H9 (cell line): ENCODE measurements around the gene ATAD3C. TPM values are rescaled to one million over a fixed set of nuclear protein-coding genes. Genes with fewer than 3 reads are reported as not detected.

Experiments
- DNase-seq: peaks from one replicate; pipeline ENCODE4 v3.0.0-alpha.2; 2017
- H2AFZ ChIP-seq: one replicate; pipeline ENCODE4 v1.6.1; 2013; ENCODE audit warnings: mild to moderate bottlenecking, low read length, control low read depth, moderate library complexity
- H2AK5ac ChIP-seq: 2 replicates; pipeline ENCODE4 v1.6.1; 2013; ENCODE audit warnings: low read length, control low read depth, mixed read lengths; ENCODE audit not compliant: insufficient read length
- H2BK120ac ChIP-seq: one replicate; pipeline ENCODE4 v1.6.1; 2013; ENCODE audit warnings: low read depth, mild to moderate bottlenecking, low read length, control low read depth, inconsistent platforms; ENCODE audit not compliant: poor library complexity, severe bottlenecking
- H2BK12ac ChIP-seq: 2 replicates; pipeline ENCODE4 v1.6.1; 2013; ENCODE audit warnings: low read length, control low read depth, mixed read lengths, low read depth; ENCODE audit not compliant: insufficient read length
- H2BK15ac ChIP-seq: 2 replicates; pipeline ENCODE4 v1.6.1; 2013; ENCODE audit warnings: low read depth, low read length, control low read depth
- H2BK20ac ChIP-seq: one replicate; pipeline ENCODE4 v1.6.1; 2013; ENCODE audit warnings: low read depth, mild to moderate bottlenecking, low read length, control low read depth, inconsistent platforms; ENCODE audit not compliant: poor library complexity, severe bottlenecking
- H2BK5ac ChIP-seq: 2 replicates; pipeline ENCODE4 v1.6.1; 2013; ENCODE audit warnings: low read length, control low read depth, mixed read lengths; ENCODE audit not compliant: insufficient read length
- H3K14ac ChIP-seq: 2 replicates; pipeline ENCODE4 v1.6.1; 2013; ENCODE audit warnings: low read length, control low read depth; ENCODE audit not compliant: insufficient read depth
- H3K18ac ChIP-seq: 2 replicates; pipeline ENCODE4 v1.6.1; 2013; ENCODE audit warnings: low read depth, mild to moderate bottlenecking, mixed read lengths, low read length, control low read depth; ENCODE audit not compliant: insufficient read length
- H3K23ac ChIP-seq: 2 replicates; pipeline ENCODE4 v1.6.1; 2013; ENCODE audit warnings: low read length, control low read depth, mixed read lengths, low read depth; ENCODE audit not compliant: insufficient read length
- H3K23me2 ChIP-seq: 2 replicates; pipeline ENCODE4 v1.6.1; 2013; ENCODE audit warnings: low read depth, mild to moderate bottlenecking, mixed read lengths, low read length, control low read depth; ENCODE audit not compliant: insufficient read length, poor library complexity, severe bottlenecking
- H3K27ac ChIP-seq: 2 replicates; pipeline ENCODE4 v1.5.1; 2013; ENCODE audit warnings: low read length, control low read depth, mixed read lengths, low read depth; ENCODE audit not compliant: insufficient read length
- H3K27me3 ChIP-seq: 2 replicates; pipeline ENCODE4 v1.6.1; 2013; ENCODE audit warnings: low read length, control low read depth, inconsistent platforms; ENCODE audit not compliant: insufficient read depth
- H3K4ac ChIP-seq: 2 replicates; pipeline ENCODE4 v1.6.1; 2013; ENCODE audit warnings: low read depth, mild to moderate bottlenecking, control low read depth, inconsistent platforms, low read length, moderate library complexity
- H3K4me1 ChIP-seq: 2 replicates; pipeline ENCODE4 v1.6.1; 2013; ENCODE audit warnings: low read length, control low read depth, inconsistent platforms; ENCODE audit not compliant: insufficient read depth
- H3K4me2 ChIP-seq: 2 replicates; pipeline ENCODE4 v1.6.1; 2013; ENCODE audit warnings: low read length, control low read depth, mixed read lengths; ENCODE audit not compliant: insufficient read length, insufficient read depth
- H3K56ac ChIP-seq: 2 replicates; pipeline ENCODE4 v1.6.1; 2013; ENCODE audit warnings: low read depth, mild to moderate bottlenecking, mixed read lengths, low read length, control low read depth; ENCODE audit not compliant: insufficient read length
- H3K79me1 ChIP-seq: 2 replicates; pipeline ENCODE4 v1.6.1; 2013; ENCODE audit warnings: low read depth, mild to moderate bottlenecking, moderate library complexity, low read length, control low read depth, inconsistent platforms; ENCODE audit not compliant: insufficient read depth, poor library complexity, severe bottlenecking
- H3K79me2 ChIP-seq: 2 replicates; pipeline ENCODE4 v1.6.1; 2013; ENCODE audit warnings: low read length, control low read depth, inconsistent platforms; ENCODE audit not compliant: insufficient read depth
- H3K9ac ChIP-seq: 2 replicates; pipeline ENCODE4 v1.6.1; 2013; ENCODE audit warnings: low read length, control low read depth, mixed read lengths; ENCODE audit not compliant: insufficient read length; ENCODE audit errors: extremely low read depth
- H3K9me3 ChIP-seq: one replicate; pipeline ENCODE4 v1.6.1; 2013; ENCODE audit warnings: low read depth, low read length, inconsistent platforms; ENCODE audit not compliant: control insufficient read depth
- H3T11ph ChIP-seq: one replicate; pipeline ENCODE4 v1.6.1; 2013; ENCODE audit warnings: mild to moderate bottlenecking, low read length, control low read depth, inconsistent platforms
- H4K20me1 ChIP-seq: one replicate; pipeline ENCODE4 v1.6.1; 2013; ENCODE audit not compliant: control insufficient read depth, insufficient read length, insufficient read depth
- H4K5ac ChIP-seq: 2 replicates; pipeline ENCODE4 v1.6.1; 2013; ENCODE audit warnings: low read depth, mild to moderate bottlenecking, mixed read lengths, low read length, control low read depth; ENCODE audit not compliant: insufficient read length
- H4K8ac ChIP-seq: replicated peaks from 2 replicates; pipeline ENCODE4 v1.6.1; 2013; ENCODE audit warnings: low read length, control low read depth, mixed read lengths, low read depth; ENCODE audit not compliant: insufficient read length
- H4K91ac ChIP-seq: 2 replicates; pipeline ENCODE4 v1.6.1; 2013; ENCODE audit warnings: low read depth, mild to moderate bottlenecking, moderate library complexity, mixed read lengths, low read length, control low read depth; ENCODE audit not compliant: insufficient read length
- H3K27ac Mint-ChIP-seq, 3 experiments: 2 replicates in 2 of 3; 3 replicates in 1 of 3; pipeline ENCODE4 v1.8.0; 2020 to 2021; ENCODE audit warnings: mixed read lengths in 3 of 3, mild to moderate bottlenecking in 1 of 3, moderate library complexity in 1 of 3
- H3K27me3 Mint-ChIP-seq: 2 replicates; pipeline ENCODE4 v1.8.0; 2021; ENCODE audit warnings: low read depth, mild to moderate bottlenecking, moderate library complexity, mixed read lengths
- H3K36me3 Mint-ChIP-seq, 3 experiments: 2 replicates in 2 of 3; 3 replicates in 1 of 3; pipeline ENCODE4 v1.8.0; 2020 to 2021; ENCODE audit warnings: low read depth in 3 of 3, mixed read lengths in 3 of 3; ENCODE audit not compliant: insufficient read depth in 1 of 3
- H3K4me1 Mint-ChIP-seq, 2 experiments: 2 replicates each; pipeline ENCODE4 v1.8.0; 2020; ENCODE audit warnings: mixed read lengths in 2 of 2
- H3K4me3 Mint-ChIP-seq, 2 experiments: 2 replicates in 1 of 2; 3 replicates in 1 of 2; pipeline ENCODE4 v1.8.0; 2020 to 2021; ENCODE audit warnings: mild to moderate bottlenecking in 2 of 2, mixed read lengths in 2 of 2, moderate library complexity in 1 of 2
- H3K9me3 Mint-ChIP-seq, 2 experiments: 2 replicates in 1 of 2; 3 replicates in 1 of 2; pipeline ENCODE4 v1.8.0; 2020; ENCODE audit warnings: mild to moderate bottlenecking in 2 of 2, mixed read lengths in 2 of 2, moderate library complexity in 1 of 2
- CTCF ChIP-seq: fragments of 200-600 bp; sonication (generic); conservative IDR thresholded peaks from 3 replicates; pipeline ENCODE4 v1.8.0; 2021; ENCODE audit warnings: antibody characterized with exemption, mild to moderate bottlenecking
- WGBS: extraction: QIAGEN DNeasy Blood & Tissue Kit; methylation state at CpG from one replicate; pipeline ENCODE4 v1.1.7; 2013; ENCODE audit warnings: missing lambda C conversion rate, low lambda C conversion rate, mixed read lengths; ENCODE audit not compliant: insufficient read length; ENCODE audit errors: extremely low coverage; 5-methylcytosine and 5-hydroxymethylcytosine counted together
- total RNA-seq: library from RNA; stranded (reverse); gene quantifications from 2 replicates; pipeline ENCODE4 v1.2.1, GENCODE V29; 2021

Gene ATAD3C
- total RNA-seq, 1 experiment from 2014 or later: 7.7 TPM

GRCh38 chr1:1429671-1430073 lies 19.8 kb upstream of the ATAD3C start:
- Histone ChIP-seq H4K8ac (no peak overlapping the region), H2AFZ (no peak overlapping the region), H3K14ac (no peak overlapping the region), H3K4me2 (no peak overlapping the region), H3K79me1 (no peaks in the 10 kb centered on the region), H2BK12ac (no peak overlapping the region), H4K91ac (no peak overlapping the region), H3K9ac (no peak overlapping the region), H3K56ac (no peak overlapping the region), H3K27ac (no peak overlapping the region), H3T11ph (no peak overlapping the region), H3K4me1 (peaks cover 2% of the 10 kb centered on the region; the same call in 1 of the 2 replicates), H2AK5ac (no peak overlapping the region), H3K23ac (no peak overlapping the region), H3K79me2 (no peaks in the 10 kb centered on the region), H2BK5ac (no peak overlapping the region), H3K23me2 (peaks cover 3% of the 10 kb centered on the region), H2BK20ac (no peak overlapping the region), H4K20me1 (no peaks in the 10 kb centered on the region), H2BK120ac (no peak overlapping the region), H3K27me3 (no peaks in the 10 kb centered on the region), H2BK15ac (no peak overlapping the region), H3K18ac (no peak overlapping the region), H3K4ac (no peak overlapping the region), H4K5ac (no peak overlapping the region), H3K9me3 (no peaks in the 10 kb centered on the region)
- no CpG with 5 or more reads among the region's 6 CpGs for WGBS
- Mint-ChIP-seq H3K4me1 (peaks cover 32 to 53% of the 10 kb centered on the region in 2 experiments), H3K27ac (peak overlapping the region in 1 of 3 experiments; percentile 62; a peak in 1 of 7 replicates), H3K4me3 (peak overlapping the region in 1 of 2 experiments; percentile 61; a peak in 2 of 5 replicates), H3K27me3 (no peaks in the 10 kb centered on the region), H3K36me3 (peaks cover 3 to 5% (median 4%) of the 10 kb centered on the region in 3 experiments; a peak in 6 of 7 replicates), H3K9me3 (peaks cover 3 to 4% of the 10 kb centered on the region in 2 experiments; a peak in 4 of 5 replicates)
- no peak for TF ChIP-seq CTCF
- no peak for DNase-seq
